ENCODE data around the gene LY6G6F. TPM values are rescaled to one million over a fixed set of nuclear protein-coding genes. Genes with fewer than 3 reads are reported as not detected.

The LY6G6F gene
- total RNA-seq, 1 donor from 2014 or later, result not detected

DNA sequence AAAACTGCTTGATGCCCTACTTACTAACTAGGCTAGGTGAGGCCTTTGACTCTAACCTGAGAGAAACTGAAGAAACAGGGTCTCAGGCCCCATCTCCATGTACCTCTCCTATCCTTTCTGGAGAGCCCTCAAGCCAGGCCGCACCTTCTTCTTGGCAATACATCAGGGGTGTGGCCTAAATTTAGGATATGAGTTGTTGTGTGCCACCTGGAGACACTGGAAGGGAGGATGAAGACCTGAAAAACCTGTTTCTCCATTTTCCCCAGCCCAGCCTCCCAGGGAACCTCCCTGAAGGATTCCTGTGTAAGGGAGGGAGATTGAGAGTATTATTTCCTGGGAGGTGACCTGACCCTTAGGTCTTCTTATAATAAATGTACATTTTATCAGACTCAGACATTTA is 11.6 kb downstream of the LY6G6F start:
- intact Hi-C loops (cut with DNase I), result no loop called here
- DNase-seq (ENCODE audit: low spot score) (no peak), ATAC-seq (no peak)

DNA sequence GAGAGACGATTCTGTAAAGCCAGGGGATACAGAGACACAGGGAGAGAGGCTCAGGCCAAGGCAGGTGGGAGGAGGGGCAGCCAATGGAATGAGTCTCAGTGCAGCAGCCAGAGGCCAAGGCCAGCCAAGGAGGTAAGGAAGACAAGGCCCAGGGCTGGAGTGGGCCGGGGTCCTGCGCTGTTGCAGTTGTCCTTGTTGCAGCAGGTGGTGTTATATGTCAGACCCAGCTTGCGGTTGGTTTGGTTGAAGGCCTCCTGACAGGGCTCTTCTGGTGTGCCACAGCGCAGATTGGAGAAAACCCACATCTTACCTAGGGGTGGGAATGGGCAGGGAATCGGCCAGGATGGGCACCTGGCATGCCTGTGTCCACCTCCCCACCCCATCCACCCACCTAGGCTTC is 12.3 kb downstream of the LY6G6F start:
- ATAC-seq, result no peak
- intact Hi-C loops (cut with DNase I), result no loop called here
- DNase-seq (ENCODE audit: low spot score), result no peak

DNA sequence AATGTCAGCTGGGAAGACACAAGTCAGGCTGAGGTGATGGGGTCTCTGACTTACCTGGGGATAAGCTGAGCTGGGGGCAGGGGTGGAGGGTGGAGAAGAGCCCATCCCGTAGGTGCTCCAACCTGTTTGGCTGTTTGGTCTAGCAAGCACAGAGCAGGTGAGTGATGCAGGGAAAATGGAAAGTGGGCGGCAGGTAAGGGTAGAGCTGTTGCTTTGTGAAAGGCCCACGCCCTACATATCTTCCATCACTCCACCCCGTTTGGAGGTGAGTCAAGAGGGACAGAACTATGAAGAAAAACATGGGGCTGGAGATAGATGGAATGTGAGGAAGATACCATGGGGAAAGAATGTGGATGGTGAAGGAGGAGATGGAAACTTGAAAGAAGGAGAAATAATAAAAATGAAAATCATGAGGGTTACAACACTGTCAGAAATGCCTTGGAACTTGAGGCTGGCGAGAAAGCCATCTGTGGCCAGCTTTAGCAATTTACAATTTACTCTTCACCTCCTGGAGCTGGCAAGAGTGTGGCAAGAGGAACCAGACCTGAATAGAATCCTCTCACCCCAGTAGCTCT is 13.6 kb downstream of the LY6G6F start:
- intact Hi-C loops (cut with DNase I), result loop anchor here (10.0 kb wide), 1 partner anchor 115 kb away; no protein-coding TSS in a partner anchor
- DNase-seq (ENCODE audit: low spot score) (no peak), ATAC-seq (no peak)

DNA sequence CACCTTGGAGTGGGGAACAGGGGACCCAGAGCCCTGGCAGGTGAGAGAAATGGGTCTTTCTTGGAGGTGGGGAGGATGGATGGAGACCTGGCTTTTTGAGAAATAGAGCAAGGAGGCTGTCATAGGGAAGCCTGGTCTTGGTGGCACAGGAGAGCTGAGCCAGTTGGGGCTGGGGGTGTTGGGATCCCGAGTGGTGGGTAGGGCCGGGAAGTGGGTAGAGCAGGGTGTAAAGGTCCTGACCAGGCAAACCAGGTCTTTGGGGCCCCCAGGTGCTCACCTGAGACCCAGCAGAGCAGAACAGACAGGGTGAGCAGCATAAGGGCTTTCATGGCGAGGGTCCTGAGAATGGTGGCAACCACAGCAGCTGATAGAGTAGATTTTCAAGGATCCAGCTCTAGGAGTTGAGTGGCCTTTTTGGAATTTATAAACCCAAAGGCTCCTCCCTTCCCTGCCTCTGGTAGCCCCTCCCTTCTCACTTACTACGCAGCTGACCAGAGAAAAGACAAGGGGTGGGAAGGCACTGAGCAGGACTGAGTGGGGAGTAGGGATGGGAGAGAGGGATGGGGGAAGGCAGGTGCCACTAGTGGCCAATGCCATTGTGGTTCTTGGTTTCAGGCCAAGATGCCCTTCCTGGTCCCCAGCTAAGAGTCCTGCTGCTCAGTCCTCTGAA is 14.8 kb downstream of the LY6G6F start, which contains the start of gene LY6G6C:
TSS of gene LY6G6C (minus strand) at position 396 of the 670 bp plus-strand sequence. CDS start at position 329, 67 bp downstream.
- intact Hi-C loops (cut with DNase I), result loop anchor here (10.0 kb wide), 1 partner anchor 113 kb away; no protein-coding TSS in a partner anchor
- ATAC-seq (no peak), DNase-seq (ENCODE audit: low spot score) (no peak)

DNA sequence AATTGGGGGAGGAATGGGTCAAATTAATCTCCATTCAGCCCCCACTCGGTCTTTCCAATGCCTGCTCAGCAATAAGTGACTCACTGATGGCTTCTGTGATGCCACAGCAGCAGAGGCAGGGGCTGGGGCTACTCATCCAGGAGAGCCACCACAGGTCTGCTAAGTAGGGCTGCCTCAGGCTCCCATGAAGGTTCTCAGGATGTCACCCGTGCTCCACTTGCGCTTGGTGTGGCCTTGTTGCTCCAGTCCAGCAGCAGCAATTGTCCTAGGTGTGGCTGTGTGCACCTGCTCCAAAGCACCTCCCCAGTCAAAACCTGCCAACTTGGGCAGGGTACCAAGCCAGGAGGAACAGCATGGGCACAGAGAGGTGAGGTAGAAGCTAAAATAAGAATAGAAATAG is 15.5 kb downstream of the LY6G6F start:
- no peak for DNase-seq (ENCODE audit: low spot score)
- ATAC-seq, result no peak
- intact Hi-C loops (cut with DNase I), result loop anchor here (10.0 kb wide), 1 partner anchor 113 kb away; no protein-coding TSS in a partner anchor

DNA sequence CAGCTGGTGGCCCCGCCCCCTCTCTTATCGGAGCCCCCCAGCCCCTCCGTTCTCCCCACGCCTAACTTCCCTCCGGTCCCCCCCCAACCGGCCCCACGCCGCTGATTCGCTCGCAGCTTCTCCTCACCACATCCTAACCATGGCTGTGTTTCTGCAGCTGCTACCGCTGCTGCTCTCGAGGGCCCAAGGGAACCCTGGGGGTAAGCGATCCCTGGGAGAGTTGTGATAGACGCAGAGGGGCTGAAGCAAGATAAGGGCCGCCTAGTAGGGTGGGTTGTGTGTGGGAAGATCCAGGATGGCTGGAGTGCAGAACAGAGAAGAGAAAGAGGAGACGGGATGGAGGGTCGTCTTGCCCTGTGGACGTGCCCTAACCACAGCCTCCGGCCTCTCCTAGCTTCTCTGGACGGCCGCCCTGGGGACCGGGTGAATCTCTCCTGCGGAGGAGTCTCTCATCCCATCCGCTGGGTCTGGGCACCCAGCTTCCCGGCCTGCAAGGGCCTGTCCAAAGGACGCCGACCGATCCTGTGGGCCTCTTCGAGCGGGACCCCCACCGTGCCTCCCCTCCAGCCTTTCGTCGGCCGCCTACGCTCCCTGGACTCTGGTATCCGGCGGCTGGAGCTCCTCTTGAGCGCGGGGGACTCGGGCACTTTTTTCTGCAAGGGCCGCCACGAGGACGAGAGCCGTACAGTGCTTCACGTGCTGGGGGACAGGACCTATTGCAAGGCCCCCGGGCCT is 16.7 kb downstream of the LY6G6F start, which contains the start of gene MPIG6B:
TSS of gene MPIG6B (plus strand) at position 129 of the 735 bp plus-strand sequence. CDS start at position 140, 11 bp downstream.
- intact Hi-C loops (cut with DNase I), result loop anchor here (10.0 kb wide), 1 partner anchor 111 kb away; no protein-coding TSS in a partner anchor
- ATAC-seq (no peak), DNase-seq (ENCODE audit: low spot score) (no peak)

DNA sequence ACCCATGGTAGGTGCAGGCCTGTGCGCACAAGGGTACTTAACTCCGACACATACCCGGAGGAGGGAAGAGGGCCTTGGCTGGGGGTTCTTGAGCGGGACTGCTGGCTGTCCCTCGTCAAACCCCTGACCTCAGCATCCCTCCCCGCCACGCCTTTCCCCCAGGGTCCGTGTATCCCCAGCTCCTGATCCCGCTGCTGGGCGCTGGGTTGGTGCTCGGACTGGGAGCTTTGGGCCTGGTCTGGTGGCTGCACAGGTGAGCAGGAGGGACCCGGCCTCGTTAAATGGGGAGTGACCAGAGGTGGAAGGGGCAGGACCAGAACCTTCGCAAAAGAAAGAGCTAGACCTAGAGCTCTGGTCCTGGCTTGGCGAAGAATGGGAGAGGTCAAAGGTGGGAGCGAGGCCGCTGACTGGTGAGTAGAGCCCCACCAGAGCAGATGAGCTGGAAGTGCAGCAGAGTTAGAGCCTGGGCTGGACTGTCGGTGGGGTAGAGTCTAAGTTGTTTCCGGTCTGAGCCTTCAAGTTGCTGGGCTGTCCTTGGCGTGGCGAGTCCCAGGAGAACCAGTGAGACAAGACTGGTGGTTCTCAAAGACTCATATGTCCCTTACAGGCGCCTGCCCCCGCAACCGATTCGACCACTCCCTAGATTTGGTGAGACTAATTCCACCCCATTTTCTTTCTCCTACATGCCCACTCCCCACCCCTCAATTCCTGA is 17.5 kb downstream of the LY6G6F start:
- DNase-seq (ENCODE audit: low spot score) (no peak), ATAC-seq (no peak)
- intact Hi-C loops (cut with DNase I), result loop anchor here (10.0 kb wide), 1 partner anchor 111 kb away; no protein-coding TSS in a partner anchor

DNA sequence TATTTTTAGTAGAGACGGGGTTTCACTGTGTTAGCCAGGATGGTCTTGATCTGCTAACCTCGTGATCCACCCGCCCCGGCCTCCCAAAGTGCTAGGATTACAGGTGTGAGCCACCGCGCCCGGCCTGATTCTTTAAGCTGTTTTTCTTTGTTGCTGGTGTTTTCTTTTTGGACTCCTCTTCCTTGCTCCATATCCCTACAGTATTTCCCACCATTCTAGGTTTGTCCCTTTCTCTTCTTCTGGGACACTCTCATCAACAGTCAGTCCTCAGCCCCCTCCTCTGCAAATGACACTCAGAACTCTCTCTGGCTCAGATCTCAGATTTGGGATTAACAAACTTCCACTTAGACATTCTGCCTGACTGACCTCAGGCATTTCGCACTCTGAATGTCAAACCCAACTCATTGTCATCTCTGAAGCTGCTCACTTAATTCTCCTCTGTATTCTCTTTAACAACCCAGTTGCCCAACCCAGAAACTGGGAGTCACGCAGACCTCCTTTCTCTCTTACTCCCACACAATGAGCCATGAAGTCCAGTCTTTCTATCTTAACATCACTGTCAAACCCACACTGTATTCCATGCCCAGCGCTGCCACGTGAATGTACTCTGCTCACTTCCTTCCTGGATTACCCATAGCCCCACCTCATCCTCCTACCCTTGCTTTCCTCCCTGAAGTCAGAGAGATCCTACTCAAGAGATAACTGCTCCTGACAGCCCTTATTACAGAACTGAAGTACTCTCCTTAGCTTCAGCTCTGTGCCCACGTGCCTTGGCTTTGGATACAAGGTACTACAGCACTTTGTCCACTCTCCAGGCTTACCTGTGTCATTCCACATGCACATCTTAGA is 19.1 kb downstream of the LY6G6F start:
- ATAC-seq (no peak), DNase-seq (ENCODE audit: low spot score) (no peak)
- intact Hi-C loops (cut with DNase I), result loop anchor here (10.0 kb wide), 1 partner anchor 109 kb away; no protein-coding TSS in a partner anchor

DNA sequence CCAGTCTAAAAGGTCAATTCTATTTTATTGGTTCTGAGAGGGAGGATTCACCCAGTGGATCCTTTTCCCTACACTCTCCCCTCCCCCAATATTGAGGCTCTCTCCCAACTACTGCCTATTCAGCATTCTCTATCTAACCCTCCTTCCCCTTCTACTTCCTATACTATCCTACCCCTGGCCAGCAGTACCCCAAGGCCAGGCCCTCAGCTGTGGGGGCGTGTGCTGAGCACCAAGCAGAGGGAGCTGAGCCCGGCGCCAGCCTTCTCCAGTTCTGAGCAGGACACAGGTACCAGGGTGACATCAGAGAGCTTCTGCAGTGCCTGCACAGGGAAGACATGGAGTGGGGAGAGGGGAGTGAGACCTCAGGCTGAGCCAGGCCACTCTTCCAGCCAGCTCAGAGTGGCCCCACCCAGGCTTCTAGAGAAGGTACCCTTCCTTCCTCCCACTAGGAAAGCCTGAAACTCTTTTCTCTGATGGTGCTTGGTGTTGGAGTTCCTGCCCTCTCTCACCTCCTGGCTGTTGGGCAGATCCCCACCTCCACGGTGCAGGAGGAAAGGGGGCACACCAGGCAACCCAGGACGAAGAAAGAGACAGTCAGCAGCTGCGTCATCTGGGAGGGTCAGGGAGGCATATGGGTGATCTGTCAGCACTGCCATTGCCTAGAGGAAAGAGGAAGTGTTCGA is 20.5 kb downstream of the LY6G6F start:
- no peak for DNase-seq (ENCODE audit: low spot score)
- no peak for ATAC-seq
- intact Hi-C loops (cut with DNase I), result loop anchor here (10.0 kb wide), 1 partner anchor 108 kb away; no protein-coding TSS in a partner anchor

DNA sequence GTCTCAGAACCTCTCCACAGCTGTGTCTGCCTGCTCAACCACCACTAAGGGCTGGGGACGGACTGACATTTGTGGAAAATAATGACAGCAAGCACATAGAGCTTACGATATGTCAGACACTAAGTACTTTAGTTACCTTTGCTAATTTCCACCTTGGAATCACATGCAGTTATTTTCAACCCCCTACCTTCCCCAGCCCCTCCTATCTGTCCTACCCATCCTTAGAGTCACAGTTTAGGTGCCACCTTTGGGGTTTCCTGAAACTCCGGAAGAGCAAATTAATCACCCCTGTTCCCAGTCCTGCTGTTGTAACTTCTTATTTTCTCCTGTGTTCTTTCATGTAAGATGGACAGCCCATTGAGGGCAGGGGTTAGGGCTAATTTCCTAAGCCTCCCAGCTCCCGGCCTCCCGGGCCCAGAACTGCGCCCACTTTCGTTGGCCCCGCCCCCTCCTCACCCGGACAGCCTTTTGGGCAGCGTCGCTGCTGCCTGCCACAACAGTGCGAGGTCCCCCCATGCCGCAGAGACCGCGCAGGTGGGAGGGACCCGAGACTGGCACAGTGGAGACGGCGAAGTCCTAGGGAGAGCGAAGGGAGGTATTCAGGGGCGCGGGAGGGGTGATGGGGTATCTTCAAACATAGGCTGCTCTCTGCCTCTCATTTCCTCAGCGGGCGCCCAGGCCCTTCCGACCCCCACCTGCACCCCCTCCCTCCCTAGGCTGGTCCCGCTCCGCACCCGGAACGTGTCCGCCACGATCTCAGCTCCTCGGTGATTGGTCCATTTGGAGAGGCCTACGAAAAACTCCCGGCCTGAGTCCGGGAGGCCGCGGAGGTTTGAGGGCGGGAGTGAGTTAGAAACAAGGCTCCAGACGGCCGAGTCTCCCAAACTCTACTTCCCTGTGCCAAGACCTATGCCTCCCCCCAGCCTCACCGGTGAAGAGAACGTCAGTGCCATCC is 21.3 kb downstream of the LY6G6F start:
- intact Hi-C loops (cut with DNase I), result loop anchor here (10.0 kb wide), 1 partner anchor 107 kb away; no protein-coding TSS in a partner anchor
- DNase-seq (ENCODE audit: low spot score), result no peak

DNA sequence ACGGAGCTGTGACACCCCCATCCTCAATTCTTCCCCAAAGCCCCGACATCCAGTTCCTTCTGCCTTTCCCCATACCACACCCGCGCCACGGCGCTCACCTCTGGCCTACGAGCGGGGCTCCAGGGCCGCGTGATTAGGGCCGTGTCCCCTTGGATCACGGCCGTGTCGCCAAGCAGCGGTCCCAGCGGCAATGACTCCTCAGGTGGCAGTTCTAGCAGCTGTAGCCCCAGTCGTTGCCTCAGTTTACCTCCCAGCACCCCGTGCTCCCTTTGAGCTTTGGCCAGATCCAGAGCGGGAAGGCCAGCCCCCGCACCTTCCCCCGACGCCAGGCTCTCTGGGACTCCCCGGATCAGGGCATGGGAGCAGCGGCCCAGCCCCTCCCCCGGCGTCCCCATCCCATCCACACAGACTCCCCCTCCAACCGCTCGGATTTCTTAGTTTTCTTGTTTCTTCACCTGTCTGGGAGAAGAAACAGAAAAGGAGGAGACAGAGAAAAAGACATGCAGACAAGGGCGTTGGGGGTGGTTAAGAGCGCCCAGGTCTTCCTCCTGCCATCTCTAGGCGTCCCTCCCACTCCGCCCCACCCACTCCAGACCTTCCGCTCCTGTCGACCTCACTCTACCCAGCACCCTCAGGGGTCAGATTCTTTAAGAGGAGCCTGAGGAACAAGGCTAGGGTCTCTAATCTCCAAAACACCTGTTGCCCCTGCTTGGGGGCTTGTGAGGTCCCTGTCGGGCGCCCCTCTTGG is 22.3 kb downstream of the LY6G6F start, which contains the start of gene DDAH2:
TSS of gene DDAH2 (minus strand) at position 533 of the 748 bp plus-strand sequence. CDS start at position 395, 138 bp downstream.
- intact Hi-C loops (cut with DNase I), result loop anchor here (10.0 kb wide), 1 partner anchor 106 kb away; no protein-coding TSS in a partner anchor
- peak; percentile 57 for ATAC-seq
- no peak for DNase-seq (ENCODE audit: low spot score)

More for the DNA sequence above, 21.3 kb downstream of the LY6G6F start:
- no peak for ATAC-seq

DNA sequence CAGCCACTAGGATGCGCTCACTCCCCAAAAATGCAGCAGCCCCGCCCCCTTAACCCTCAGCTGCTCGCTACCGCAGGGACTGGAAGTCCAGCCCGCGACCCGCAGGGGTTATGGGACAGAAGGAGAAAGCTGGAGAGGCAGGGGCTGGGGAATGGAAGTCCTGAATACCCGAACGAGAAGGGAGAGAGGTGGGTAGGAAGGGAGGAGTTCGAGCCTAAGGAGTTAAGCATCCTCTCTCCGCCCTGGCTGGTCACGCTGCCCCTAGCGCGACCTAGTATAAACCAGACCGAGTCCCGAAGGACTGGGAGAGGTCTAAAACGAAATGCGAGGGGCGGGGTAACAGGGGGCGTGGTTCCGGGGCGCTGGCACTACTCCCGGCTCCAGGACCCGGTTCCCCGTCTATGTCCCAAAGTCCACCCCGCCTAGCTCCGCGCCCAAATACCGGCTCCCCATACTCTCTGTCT is 22.9 kb downstream of the LY6G6F start:
- peak; percentile 94 for ATAC-seq
- intact Hi-C loops (cut with DNase I), result loop anchor here (10.0 kb wide), 1 partner anchor 105 kb away; no protein-coding TSS in a partner anchor
- DNase-seq (ENCODE audit: low spot score), result peak; percentile 98

DNA sequence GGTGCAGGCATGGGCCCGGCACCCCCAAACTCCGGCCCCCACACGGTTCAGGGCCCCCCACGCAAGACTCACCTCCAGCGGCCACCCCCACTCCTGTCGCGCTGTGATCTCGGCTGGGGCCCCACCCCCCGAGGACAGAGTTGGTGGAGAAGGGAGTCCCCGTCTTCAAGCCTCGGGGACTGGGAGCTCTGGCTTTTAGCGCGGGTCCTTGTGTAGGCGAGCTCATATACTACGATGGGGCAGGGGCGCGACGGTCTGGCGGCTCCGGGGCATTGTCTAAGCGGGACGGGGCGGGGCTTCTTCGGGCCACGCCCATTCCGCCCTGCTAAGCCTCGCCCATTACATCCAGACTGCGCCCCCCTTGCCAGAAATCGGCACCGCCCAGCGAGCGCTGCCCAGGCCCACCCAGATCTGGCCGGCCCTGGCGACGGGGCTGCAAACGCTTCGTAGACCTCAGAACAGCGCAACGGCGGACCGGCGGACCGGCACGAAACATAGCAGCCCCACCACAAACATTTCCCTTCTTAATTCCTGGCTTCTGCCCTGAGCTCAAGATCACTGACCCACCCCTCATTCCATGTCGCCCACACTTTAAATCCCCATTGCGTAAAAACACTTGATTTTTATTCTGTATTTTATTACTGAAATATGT is 23.4 kb downstream of the LY6G6F start:
- ATAC-seq (peak; percentile 91), DNase-seq (ENCODE audit: low spot score) (peak; percentile 96)
- intact Hi-C loops (cut with DNase I), result loop anchor here (10.0 kb wide), 2 partner anchors 105 to 165 kb away; partner anchors contain the start of gene EHMT2

DNA sequence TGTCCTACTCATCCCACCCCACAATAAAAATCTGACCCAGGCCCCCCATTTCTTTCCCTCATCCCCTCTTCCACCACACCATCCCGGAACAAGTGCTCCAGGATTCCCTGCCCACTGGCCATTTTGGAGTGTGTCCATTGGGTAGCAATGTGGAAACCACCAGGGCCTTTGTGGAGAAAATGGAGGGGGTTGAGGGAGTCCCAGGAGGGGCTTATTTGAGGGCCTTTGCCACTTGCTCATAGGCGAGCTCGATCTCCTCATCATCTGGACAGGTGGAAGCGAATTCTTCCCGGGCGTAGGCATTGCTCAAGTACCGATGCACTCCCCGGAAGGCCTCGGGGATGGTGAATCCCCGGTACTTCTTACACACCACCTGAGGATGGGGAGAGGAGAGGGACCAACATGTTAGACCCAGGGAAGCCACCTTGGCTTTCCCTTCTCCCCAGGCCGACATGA is 24.0 kb downstream of the LY6G6F start:
- DNase-seq (ENCODE audit: low spot score), result no peak
- intact Hi-C loops (cut with DNase I), result loop anchor here (10.0 kb wide), 1 partner anchor 164 kb away; the partner anchor contains the start of gene EHMT2
- ATAC-seq, result no peak
